Occipital lobe (tissue), 2 donors: Measurements from ENCODE around the gene RNF207. TPM values are rescaled to one million over a fixed set of nuclear protein-coding genes. Genes with fewer than 3 reads are reported as not detected.

ENCODE experiments used
- DNase-seq: peaks from one replicate; lab custom pipeline; 2025; lab: John Stamatoyannopoulos, UW
- total RNA-seq: library from RNA; depleted of rRNA; stranded (reverse); fragments of >200 nt; gene quantifications from one replicate; pipeline ENCODE4 v1.2.3, GENCODE V29; 2014

RNF207 gene
- total RNA-seq, 1 donor from 2014 or later, result 8.7 TPM

GRCh38 chr1:6266641-6267040 is 60.7 kb downstream of the RNF207 start:
- no peak for DNase-seq

- no peak for DNase-seq
These were observed 61.9 kb downstream of the RNF207 start for GRCh38 chr1:6267686-6268322.

GRCh38 chr1:6268415-6268814 is 62.5 kb downstream of the RNF207 start:
- DNase-seq, result no peak

- no peak for DNase-seq
These were observed 63.4 kb downstream of the RNF207 start for GRCh38 chr1:6269296-6269695.

- no peak for DNase-seq
These were observed 63.9 kb downstream of the RNF207 start for GRCh38 chr1:6269720-6270400.

GRCh38 chr1:6270401-6270800 is 64.5 kb downstream of the RNF207 start:
- DNase-seq, result no peak

Other genes starting within 250 kb of the RNF207 start
- gene NPHP4, start 213.7 kb upstream of the RNF207 start, total RNA-seq, result 8.6 TPM
- gene KCNAB2, start 160.2 kb upstream of the RNF207 start, total RNA-seq, result 5.1 TPM
- gene CHD5, start 25.8 kb upstream of the RNF207 start, total RNA-seq, result 40.9 TPM
- 371 TPM for gene RPL22, start 6.5 kb upstream of the RNF207 start, total RNA-seq
- 21.7 TPM for gene ICMT, start 29.8 kb downstream of the RNF207 start, total RNA-seq
- gene HES3, start 38.1 kb downstream of the RNF207 start, total RNA-seq, result not detected
- gene GPR153, start 55.0 kb downstream of the RNF207 start, total RNA-seq, result 25.3 TPM
- 27.0 TPM for gene ACOT7, start 187.6 kb downstream of the RNF207 start, total RNA-seq
- gene HES2, start 213.8 kb downstream of the RNF207 start, total RNA-seq, result 0.16 TPM
- gene ESPN, start 218.7 kb downstream of the RNF207 start, total RNA-seq, result not detected